Brain microvascular endothelial cell (primary cell): Measurements from ENCODE around the gene AFF3.

Experiments used
- DNase-seq: peaks from one replicate; pipeline ENCODE4 v3.0.0-alpha.2; 2020
- H3K27ac ChIP-seq: fragments of 250-450 bp; sonication (Bioruptor Pico); 2 replicates; pipeline ENCODE4 v1.5.1; 2020; ENCODE audit warnings: mild to moderate bottlenecking, moderate library complexity
- H3K27me3 ChIP-seq: fragments of 250-450 bp; sonication (Bioruptor Pico); replicated peaks from 2 replicates; pipeline ENCODE4 v1.5.1; 2020; ENCODE audit warnings: mild to moderate bottlenecking
- H3K36me3 ChIP-seq: fragments of 250-450 bp; sonication (Bioruptor Pico); replicated peaks from 2 replicates; pipeline ENCODE4 v1.5.1; 2020; ENCODE audit warnings: mild to moderate bottlenecking
- H3K4me3 ChIP-seq: 2 replicates; pipeline ENCODE4 v1.5.1; 2011; ENCODE audit warnings: low read depth, mild to moderate bottlenecking, control low read depth, low read length, moderate library complexity
- in situ Hi-C: cut with HindIII; loops from 2 replicates; pipeline ENCODE4 v1.10.0; 2017; ENCODE audit warnings: low sequenced_read_pairs, low pct_ligation_motif_present
- TF ChIP-seq, protein P1 (sequence below): IDR thresholded peaks from 2 replicates; pipeline ENCODE4 v1.5.1; 2011; ENCODE audit warnings: low read depth, mild to moderate bottlenecking, moderate library complexity, low read length, control low read depth, inconsistent platforms; ENCODE audit errors: missing control alignments

The AFF3 gene

DNA sequence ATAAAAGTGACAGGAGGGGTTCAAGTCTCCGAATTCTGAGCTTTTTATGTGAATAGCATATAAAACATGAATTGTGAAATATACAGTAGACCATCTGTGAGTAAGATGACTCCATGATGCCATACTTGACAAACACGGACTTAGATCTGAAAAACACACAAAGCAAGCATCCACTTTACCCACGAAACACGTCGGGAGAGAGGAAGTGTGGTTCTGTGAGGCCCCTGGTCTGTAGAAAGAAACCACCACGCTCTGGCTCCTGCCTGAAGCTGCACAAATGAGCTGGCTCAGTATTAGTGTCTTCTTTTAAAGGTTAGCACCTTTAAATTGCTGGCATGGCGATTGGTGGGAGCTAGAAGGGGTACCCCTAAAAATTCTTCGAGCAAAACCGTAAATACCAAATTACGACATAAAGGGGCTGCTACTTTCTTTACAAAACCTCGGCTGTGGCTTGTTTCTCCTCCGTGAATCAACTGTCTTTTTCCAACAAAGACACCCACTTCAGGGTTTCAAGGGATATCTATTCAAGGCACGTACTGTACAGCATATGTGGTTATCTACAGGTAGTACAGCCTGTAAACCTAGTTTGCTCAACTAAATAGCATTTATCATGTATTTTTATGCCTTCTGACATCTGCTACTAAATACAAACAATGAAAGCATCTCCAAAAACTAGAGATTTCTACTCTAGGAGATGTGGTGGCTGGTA is 70.9 kb downstream of the AFF3 start:
- TF ChIP-seq, protein P1, sequence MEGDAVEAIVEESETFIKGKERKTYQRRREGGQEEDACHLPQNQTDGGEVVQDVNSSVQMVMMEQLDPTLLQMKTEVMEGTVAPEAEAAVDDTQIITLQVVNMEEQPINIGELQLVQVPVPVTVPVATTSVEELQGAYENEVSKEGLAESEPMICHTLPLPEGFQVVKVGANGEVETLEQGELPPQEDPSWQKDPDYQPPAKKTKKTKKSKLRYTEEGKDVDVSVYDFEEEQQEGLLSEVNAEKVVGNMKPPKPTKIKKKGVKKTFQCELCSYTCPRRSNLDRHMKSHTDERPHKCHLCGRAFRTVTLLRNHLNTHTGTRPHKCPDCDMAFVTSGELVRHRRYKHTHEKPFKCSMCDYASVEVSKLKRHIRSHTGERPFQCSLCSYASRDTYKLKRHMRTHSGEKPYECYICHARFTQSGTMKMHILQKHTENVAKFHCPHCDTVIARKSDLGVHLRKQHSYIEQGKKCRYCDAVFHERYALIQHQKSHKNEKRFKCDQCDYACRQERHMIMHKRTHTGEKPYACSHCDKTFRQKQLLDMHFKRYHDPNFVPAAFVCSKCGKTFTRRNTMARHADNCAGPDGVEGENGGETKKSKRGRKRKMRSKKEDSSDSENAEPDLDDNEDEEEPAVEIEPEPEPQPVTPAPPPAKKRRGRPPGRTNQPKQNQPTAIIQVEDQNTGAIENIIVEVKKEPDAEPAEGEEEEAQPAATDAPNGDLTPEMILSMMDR, result no peak
- no peak for DNase-seq
- Histone ChIP-seq H3K27ac (no peak overlapping the region), H3K27me3 (no peaks in the 10 kb centered on the region), H3K4me3 (no peak overlapping the region), H3K36me3 (no peaks in the 10 kb centered on the region)
- in situ Hi-C loops, result no loop called here

DNA sequence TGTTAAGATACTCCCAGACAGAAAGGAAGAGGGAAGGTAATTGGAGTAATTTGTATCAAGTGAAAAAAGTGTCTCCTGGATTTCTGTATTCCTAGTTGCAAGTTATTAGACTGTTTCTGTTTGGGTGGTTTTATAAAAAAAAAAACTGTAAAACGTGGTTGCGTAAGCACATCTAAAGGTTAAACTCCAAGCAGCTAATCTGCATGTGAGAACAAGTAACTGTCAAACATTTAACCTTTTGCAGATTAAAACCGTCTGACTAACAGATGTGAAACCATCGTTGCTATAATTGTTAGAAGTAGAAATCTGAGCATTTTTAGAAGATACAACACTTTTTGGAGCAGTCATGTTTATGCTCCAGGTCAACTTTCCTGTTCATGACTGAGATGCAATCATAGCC is 72.3 kb downstream of the AFF3 start:
- H3K36me3 ChIP-seq, result no peaks in the 10 kb centered on the region
- no peak overlapping the region for H3K27ac ChIP-seq
- TF ChIP-seq, protein P1, result no peak
- H3K27me3 ChIP-seq, result no peaks in the 10 kb centered on the region
- no peak for DNase-seq
- no peak overlapping the region for H3K4me3 ChIP-seq
- in situ Hi-C loops, result no loop called here

DNA sequence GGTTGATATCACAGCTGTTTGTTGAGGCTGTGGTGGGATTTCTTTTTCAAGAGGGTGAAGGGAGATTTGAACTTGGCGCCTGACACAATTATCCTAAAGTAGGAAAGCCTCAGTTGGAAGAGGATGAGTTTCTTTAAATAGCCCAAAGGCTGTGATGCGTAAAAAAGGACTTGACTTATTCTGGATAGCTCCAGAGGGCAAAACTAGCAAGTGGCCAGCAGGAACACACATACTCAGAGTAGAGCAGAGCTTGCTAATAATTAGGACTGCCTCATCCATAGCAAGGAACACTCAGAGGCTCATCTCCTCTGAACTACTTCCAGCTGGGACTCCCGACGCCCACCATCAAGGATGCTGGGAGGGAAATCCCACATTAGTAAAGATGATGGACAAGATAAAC is 74.0 kb downstream of the AFF3 start:
- in situ Hi-C loops, result no loop called here
- TF ChIP-seq, protein P1, result no peak
- no peak overlapping the region for H3K27ac ChIP-seq
- no peak overlapping the region for H3K4me3 ChIP-seq
- no peak for DNase-seq
- H3K36me3 ChIP-seq, result no peaks in the 10 kb centered on the region
- no peaks in the 10 kb centered on the region for H3K27me3 ChIP-seq

DNA sequence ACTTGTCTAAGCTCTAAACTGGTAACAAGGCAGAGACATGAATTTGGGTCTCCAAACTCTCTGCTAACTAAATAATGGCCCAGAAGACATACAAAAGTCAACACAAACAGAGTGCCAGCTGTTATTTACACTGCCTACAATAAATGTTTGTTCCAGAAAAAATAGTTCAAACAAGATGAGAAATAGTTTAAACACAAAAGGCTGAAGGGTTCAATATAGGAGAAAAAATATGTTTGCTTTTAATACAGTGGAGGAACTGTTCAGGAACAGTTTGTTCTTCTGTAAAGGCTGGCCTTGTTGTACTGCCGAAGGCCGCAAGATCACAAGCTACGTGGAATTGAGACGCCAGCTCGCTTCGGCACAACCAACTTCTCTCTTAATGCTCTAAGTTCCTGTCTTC is 74.6 kb downstream of the AFF3 start:
- no peak overlapping the region for H3K4me3 ChIP-seq
- TF ChIP-seq, protein P1, result no peak
- no peak overlapping the region for H3K27ac ChIP-seq
- no peaks in the 10 kb centered on the region for H3K36me3 ChIP-seq
- in situ Hi-C loops, result no loop called here
- H3K27me3 ChIP-seq, result no peaks in the 10 kb centered on the region
- no peak for DNase-seq

DNA sequence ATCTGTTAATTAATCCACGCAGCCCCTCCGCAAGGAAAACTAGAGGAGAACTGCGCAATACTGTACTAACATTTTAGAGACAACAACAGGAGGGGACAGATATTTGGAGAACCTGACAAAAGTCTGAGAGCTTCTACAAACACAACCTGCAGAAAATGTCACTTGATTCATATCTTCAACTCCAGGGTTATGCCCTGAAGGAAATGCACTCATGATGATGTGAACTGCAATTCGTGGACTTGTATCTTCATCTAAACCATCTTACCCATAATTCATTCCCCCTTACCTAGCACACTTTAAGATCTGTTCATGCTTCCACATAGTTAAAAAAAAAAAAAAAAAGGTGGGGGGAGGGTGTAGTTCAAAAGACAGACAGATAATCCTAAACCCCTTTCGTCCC is 75.5 kb downstream of the AFF3 start:
- Histone ChIP-seq H3K4me3 (no peak overlapping the region), H3K27ac (no peak overlapping the region), H3K36me3 (no peaks in the 10 kb centered on the region), H3K27me3 (no peaks in the 10 kb centered on the region)
- DNase-seq, result no peak
- TF ChIP-seq, protein P1, result no peak
- in situ Hi-C loops, result no loop called here

DNA sequence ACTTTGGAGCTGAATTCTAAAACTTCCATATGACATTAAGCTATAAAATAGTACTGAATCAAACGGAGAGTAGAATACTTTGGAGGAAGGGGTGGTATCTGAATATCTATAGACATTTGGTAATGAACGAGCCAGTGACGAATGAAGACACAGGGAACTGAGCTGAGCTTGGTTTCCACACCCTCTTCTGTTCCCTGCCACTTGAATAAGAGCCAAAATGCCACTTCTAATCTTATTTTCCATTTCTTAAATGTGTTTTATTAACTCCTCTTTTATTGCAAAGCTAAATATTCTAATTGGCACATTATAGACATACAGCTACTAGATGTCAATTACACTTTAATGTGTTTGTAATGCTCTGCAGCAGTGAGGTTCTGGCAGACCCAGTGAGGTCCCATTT is 76.1 kb downstream of the AFF3 start:
- Histone ChIP-seq H3K4me3 (no peak overlapping the region), H3K27me3 (no peaks in the 10 kb centered on the region), H3K27ac (no peak overlapping the region), H3K36me3 (no peaks in the 10 kb centered on the region)
- no peak for DNase-seq
- in situ Hi-C loops, result no loop called here
- TF ChIP-seq, protein P1, result no peak
